Measurements from ENCODE around the gene CRYBG1. TPM values are rescaled to one million over a fixed set of nuclear protein-coding genes. Genes with fewer than 3 reads are reported as not detected.

Gene CRYBG1
- total and polyA plus RNA-seq, 10 of the 15 experiments (the other 5 are each of a cell fraction or from before 2014, with no cell fraction given), result 6.5 to 57.0 (median 25.2) TPM

- H3K27ac ChIP-seq (ENCODE audit: control insufficient read depth, insufficient read depth), result no peak overlapping the region
- no peak overlapping the region for H3K4me3 ChIP-seq
- H4K20me1 ChIP-seq (ENCODE audit: control insufficient read depth, insufficient read depth), result no peaks in the 10 kb centered on the region
- in situ Hi-C loops (cut with MboI) (no loop called here), intact Hi-C loops (cut with micrococcal nuclease; ENCODE audit: unreplicated experiment) (no loop called here)
- ChIA-PET CTCF (interaction anchor here (1.0 to 2.6 kb wide), 6 partner anchors 12 to 358 kb away, joined by 3 to 19 read pairs (median 4); no protein-coding TSS in a partner anchor), SMC1A (ENCODE audit: uncharacterized antibody, unreplicated experiment) (interaction anchor here (0.7 to 2.2 kb wide), 5 partner anchors 8 to 18 kb away, joined by 3 to 6 read pairs (median 4); no protein-coding TSS in a partner anchor), POLR2A (no interaction called here), RAD21 (ENCODE audit: unreplicated experiment) (no interaction called here)
- no peak overlapping the region for H3K4me2 ChIP-seq (ENCODE audit: control insufficient read depth, insufficient read depth)
- FAIRE-seq (no peak), DNase-seq (ENCODE audit: low read depth, low spot score) (no peak), ATAC-seq (no peak)
- H3K4me1 ChIP-seq (ENCODE audit: control insufficient read depth, insufficient read depth, low read length), result peaks cover 7% of the 10 kb centered on the region; the same call in 1 of the 2 replicates
- 0 out of 4 replicates have a peak, but pooled peaks cover 0 to 6% of the 10 kb centered on the region in 2 experiments for H3K36me3 ChIP-seq (ENCODE audit: control insufficient read depth in 2 of 2, insufficient read depth in 2 of 2, low read length in 1 of 2)
- no peak overlapping the region for H2AFZ ChIP-seq (ENCODE audit: control insufficient read depth, low read depth, low read length)
- no peaks in the 10 kb centered on the region for H3K27me3 ChIP-seq (replicated peaks in 1 of 2; ENCODE audit: control insufficient read depth in 2 of 2, insufficient read depth in 2 of 2, low read length in 1 of 2)
- no peaks in the 10 kb centered on the region for H3K79me2 ChIP-seq (ENCODE audit: control insufficient read depth, insufficient read depth, low read length)
- no peaks in the 10 kb centered on the region for H3K9me3 ChIP-seq (replicated peaks; ENCODE audit: control insufficient read depth, insufficient read depth, low read length)
- WGBS (ENCODE audit: insufficient coverage, insufficient replicate concordance, low lambda C conversion rate, missing lambda C conversion rate), result 100% methylated on average over 3 of the region's 3 CpGs
- no peak for TF ChIP-seq SMAD5 (IDR thresholded peaks at IDR 0.05; ENCODE audit: low read depth)
- TF ChIP-seq ATF7 (IDR thresholded peaks at IDR 0.05; ENCODE audit: low read depth), result no peak
- no peak for TF ChIP-seq RB1 (IDR thresholded peaks at IDR 0.05; ENCODE audit: borderline replicate concordance)
- no peak for TF ChIP-seq SUZ12 (IDR thresholded peaks at IDR 0.05; ENCODE audit: unreplicated experiment)
- no peak for TF ChIP-seq PAX8 (IDR thresholded peaks at IDR 0.05)
- TF ChIP-seq, protein P1, sequence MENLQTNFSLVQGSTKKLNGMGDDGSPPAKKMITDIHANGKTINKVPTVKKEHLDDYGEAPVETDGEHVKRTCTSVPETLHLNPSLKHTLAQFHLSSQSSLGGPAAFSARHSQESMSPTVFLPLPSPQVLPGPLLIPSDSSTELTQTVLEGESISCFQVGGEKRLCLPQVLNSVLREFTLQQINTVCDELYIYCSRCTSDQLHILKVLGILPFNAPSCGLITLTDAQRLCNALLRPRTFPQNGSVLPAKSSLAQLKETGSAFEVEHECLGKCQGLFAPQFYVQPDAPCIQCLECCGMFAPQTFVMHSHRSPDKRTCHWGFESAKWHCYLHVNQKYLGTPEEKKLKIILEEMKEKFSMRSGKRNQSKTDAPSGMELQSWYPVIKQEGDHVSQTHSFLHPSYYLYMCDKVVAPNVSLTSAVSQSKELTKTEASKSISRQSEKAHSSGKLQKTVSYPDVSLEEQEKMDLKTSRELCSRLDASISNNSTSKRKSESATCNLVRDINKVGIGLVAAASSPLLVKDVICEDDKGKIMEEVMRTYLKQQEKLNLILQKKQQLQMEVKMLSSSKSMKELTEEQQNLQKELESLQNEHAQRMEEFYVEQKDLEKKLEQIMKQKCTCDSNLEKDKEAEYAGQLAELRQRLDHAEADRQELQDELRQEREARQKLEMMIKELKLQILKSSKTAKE (IDR thresholded peaks at IDR 0.05; ENCODE audit: low read depth, poor library complexity, severe bottlenecking), result no peak
- no peak for TF ChIP-seq NFYA (IDR thresholded peaks at IDR 0.05; ENCODE audit: borderline replicate concordance, low read depth, low read length)
- no TSS peak for BruUV-seq (replicated peaks)
- H3K9ac ChIP-seq (ENCODE audit: control insufficient read depth, insufficient read depth, low read length), result no peak overlapping the region
Observed at GRCh38 chr6:106620931-106621672, 260.6 kb downstream of the CRYBG1 start.

Small RNAs within 50 kb of the gene (small RNA-seq; reads per million reads assigned to genes)
- gene RF00019 (not detected), gene RNA5SP211 (0.35 reads per million), gene RNU6-527P (not detected)

Other genes with a start within 250 kb of the CRYBG1 start
- gene ATG5, start 35.0 kb upstream of the CRYBG1 start, total RNA-seq (2014; rRNA removed), result 28.6 and 31.7 TPM in 2 replicates
- gene ATG5, start 35.0 kb upstream of the CRYBG1 start, total RNA-seq (2014; rRNA removed; fragmentation: Illumina TruSeq; extraction: Trizol), result 25.7 and 26.3 TPM in 2 replicates
- gene ATG5, start 35.0 kb upstream of the CRYBG1 start, total RNA-seq (2021), result 21.0 and 21.5 TPM in 2 replicates
- gene ATG5, start 35.0 kb upstream of the CRYBG1 start, polyA plus RNA-seq (2011; rRNA removed), result 38.4 and 69.3 TPM in 2 replicates
- gene ATG5, start 35.0 kb upstream of the CRYBG1 start, polyA plus RNA-seq (2014; fragmentation: Illumina TruSeq; extraction: Trizol), result 18.2 and 21.6 TPM in 2 replicates
- 10 to 100 TPM; 12.9 to 17.4 TPM for gene ATG5, start 35.0 kb upstream of the CRYBG1 start, polyA plus RNA-seq (2014; fragmentation: Nextera tagmentation; extraction: Ambion mirVana)
- gene ATG5, start 35.0 kb upstream of the CRYBG1 start, polyA plus RNA-seq (2014; rRNA removed), result 16.8 and 19.3 TPM in 2 replicates
- 10 to 100 TPM; 50.2 to 51.8 TPM for gene ATG5, start 35.0 kb upstream of the CRYBG1 start, polyA plus RNA-seq (2016; fragmentation: Nextera tagmentation; extraction: Ambion mirVana)